Caco-2 (cell line): ENCODE data around the gene GRB10. TPM values are rescaled to one million over a fixed set of nuclear protein-coding genes. Genes with fewer than 3 reads are reported as not detected.

Experiments
- BruUV-seq: library from RNA; stranded (reverse); fragments of 400-500 nt; replicated peaks from 2 replicates; lab custom pipeline; 2021; lab: Mats Ljungman, UMichigan
- CTCF ChIA-PET: fragments of 300-600 bp; sonication (Branson Sonifier 250); formaldehyde crosslinking; loops from one replicate; lab custom pipeline; 2022; ENCODE audit warnings: antibody characterized with exemption; lab: Charles Lee
- POLR2A ChIA-PET: fragments of 300-600 bp; sonication (Branson Sonifier 250); formaldehyde crosslinking; loops from one replicate; lab custom pipeline; 2022; ENCODE audit warnings: antibody characterized with exemption; lab: Charles Lee
- DNase-seq, 2 experiments: peaks; one replicate each; pipeline versions ENCODE4 v3.0.0 to v3.0.0-alpha.2; 2020 to 2022
- H3K27me3 ChIP-seq: replicated peaks from 2 replicates; pipeline ENCODE4 v1.6.0; 2011; ENCODE audit warnings: low read length; ENCODE audit not compliant: control insufficient read depth, insufficient read depth
- H3K36me3 ChIP-seq: 2 replicates; pipeline ENCODE4 v1.5.1; 2011; ENCODE audit warnings: low read length; ENCODE audit not compliant: control insufficient read depth, insufficient read depth
- H3K4me1 ChIP-seq: fragments of 250-450 bp; sonication (Bioruptor Pico); 2 replicates; pipeline ENCODE4 v1.5.1; 2020; ENCODE audit warnings: mild to moderate bottlenecking
- H3K4me3 ChIP-seq: 2 replicates; pipeline ENCODE4 v1.5.1; 2011; ENCODE audit warnings: low read depth, mild to moderate bottlenecking, control low read depth, low read length
- H3K9me3 ChIP-seq: fragments of 250-450 bp; sonication (Bioruptor Pico); 2 replicates; pipeline ENCODE4 v1.5.1; 2020; ENCODE audit warnings: mild to moderate bottlenecking, moderate library complexity
- H3K27ac Mint-ChIP-seq: one replicate; pipeline ENCODE4 v1.8.0; 2022; ENCODE audit warnings: mixed read lengths; ENCODE audit not compliant: unreplicated experiment
- H3K27me3 Mint-ChIP-seq: one replicate; pipeline ENCODE4 v1.8.0; 2022; ENCODE audit warnings: mixed read lengths; ENCODE audit not compliant: insufficient read depth, unreplicated experiment
- H3K36me3 Mint-ChIP-seq: one replicate; pipeline ENCODE4 v1.8.0; 2022; ENCODE audit warnings: mild to moderate bottlenecking, mixed read lengths; ENCODE audit not compliant: insufficient read depth, unreplicated experiment
- H3K4me1 Mint-ChIP-seq: one replicate; pipeline ENCODE4 v1.8.0; 2022; ENCODE audit warnings: low read depth, mixed read lengths; ENCODE audit not compliant: unreplicated experiment
- H3K4me3 Mint-ChIP-seq: one replicate; pipeline ENCODE4 v1.8.0; 2022; ENCODE audit warnings: mild to moderate bottlenecking, moderate library complexity, mixed read lengths; ENCODE audit not compliant: unreplicated experiment
- H3K9me3 Mint-ChIP-seq: one replicate; pipeline ENCODE4 v1.8.0; 2022; ENCODE audit warnings: mixed read lengths; ENCODE audit not compliant: unreplicated experiment
- CTCF ChIP-seq, 2 experiments: fragments of 200-600 bp in 1 of 2; IDR thresholded peaks; 1 replicate in 1 of 2; 2 replicates in 1 of 2; pipeline versions ENCODE4 v1.5.1 to v1.8.0; 2011 to 2022; ENCODE audit warnings: antibody characterized with exemption in 1 of 2, control low read depth in 1 of 2, inconsistent platforms in 1 of 2, low read depth in 1 of 2, low read length in 1 of 2, mild to moderate bottlenecking in 1 of 2, moderate library complexity in 1 of 2; ENCODE audit not compliant: insufficient read depth in 1 of 2, severe bottlenecking in 1 of 2, unreplicated experiment in 1 of 2
- intact Hi-C: fragments of 100-400 bp; cut with micrococcal nuclease; formaldehyde crosslinking; loops from one replicate; pipeline ENCODE4 v1.10.0; 2022; ENCODE audit not compliant: unreplicated experiment
- total RNA-seq: library from RNA; stranded (reverse); gene quantifications from 2 replicates; pipeline ENCODE4 v1.2.3, GENCODE V29; 2022

The GRB10 gene
- total RNA-seq, 1 experiment from 2014 or later = 79.3 TPM

GRCh38 chr7:50567715-50568261, 214.9 kb downstream of the GRB10 start:
- no peak for DNase-seq
- Histone ChIP-seq H3K4me3 (no peak overlapping the region), H3K36me3 (no peaks in the 10 kb centered on the region), H3K4me1 (peaks cover 10% of the 10 kb centered on the region), H3K27me3 (no peaks in the 10 kb centered on the region), H3K9me3 (peaks cover 3% of the 10 kb centered on the region; the same call in 1 of the 2 replicates)
- no peaks in the 10 kb centered on the region for H3K27me3 Mint-ChIP-seq
- peaks cover 23% of the 10 kb centered on the region for H3K4me1 Mint-ChIP-seq
- peaks cover 10% of the 10 kb centered on the region for H3K9me3 Mint-ChIP-seq
- ChIA-PET CTCF (no interaction called here), POLR2A (no interaction called here)
- no peak overlapping the region for H3K4me3 Mint-ChIP-seq
- intact Hi-C loops = loop anchor here (10.0 kb wide), 1 partner anchor 1037 kb away; no protein-coding TSS in a partner anchor
- H3K27ac Mint-ChIP-seq = peak overlapping the region; percentile 94
- no TSS peak for BruUV-seq
- TF ChIP-seq CTCF (IDR thresholded peaks at IDR 0.05; ENCODE audit: insufficient read depth in 1 of 2, low read depth in 1 of 2, low read length in 1 of 2, severe bottlenecking in 1 of 2, unreplicated experiment in 1 of 2) = no peak
- peaks cover 13% of the 10 kb centered on the region for H3K36me3 Mint-ChIP-seq

GRCh38 chr7:50565977-50566376, 216.7 kb downstream of the GRB10 start:
- H3K27me3 Mint-ChIP-seq = no peaks in the 10 kb centered on the region
- intact Hi-C loops = loop anchor here (1.0 to 10.0 kb wide), 4 partner anchors 15 to 1039 kb away; no protein-coding TSS in a partner anchor
- Histone ChIP-seq H3K27me3 (no peaks in the 10 kb centered on the region), H3K4me1 (peaks cover 12% of the 10 kb centered on the region), H3K36me3 (no peaks in the 10 kb centered on the region), H3K4me3 (peak overlapping the region; percentile 58), H3K9me3 (0 out of 2 replicates have a peak, but pooled peaks cover 3% of the 10 kb centered on the region)
- H3K27ac Mint-ChIP-seq = peak overlapping the region; percentile 94
- peaks cover 13% of the 10 kb centered on the region for H3K36me3 Mint-ChIP-seq
- ChIA-PET POLR2A (interaction anchor here (0.6 to 2.0 kb wide), 7 partner anchors 9 to 116 kb away, joined by 3 to 9 read pairs (median 4); partner anchors contain the start of gene FIGNL1), CTCF (interaction anchor here (0.6 to 1.4 kb wide), 5 partner anchors 10 to 66 kb away, joined by 3 to 4 read pairs (median 3); no protein-coding TSS in a partner anchor)
- peak overlapping the region; percentile 92 for H3K4me3 Mint-ChIP-seq
- peak in 1 of 2 experiments; percentile 49 for DNase-seq
- no peak for TF ChIP-seq CTCF (IDR thresholded peaks at IDR 0.05; ENCODE audit: insufficient read depth in 1 of 2, low read depth in 1 of 2, low read length in 1 of 2, severe bottlenecking in 1 of 2, unreplicated experiment in 1 of 2)
- H3K4me1 Mint-ChIP-seq = peaks cover 30% of the 10 kb centered on the region
- BruUV-seq = no TSS peak
- peaks cover 10% of the 10 kb centered on the region for H3K9me3 Mint-ChIP-seq

GRCh38 chr7:50565559-50565916, 217.2 kb downstream of the GRB10 start:
- POLR2A ChIA-PET = interaction anchor here (0.6 to 2.0 kb wide), 8 partner anchors 9 to 116 kb away, joined by 3 to 9 read pairs (median 4); partner anchors contain the start of gene FIGNL1
- Mint-ChIP-seq H3K36me3 (peaks cover 16% of the 10 kb centered on the region), H3K9me3 (peaks cover 5% of the 10 kb centered on the region), H3K4me1 (peaks cover 30% of the 10 kb centered on the region), H3K27ac (peak overlapping the region; percentile 94), H3K27me3 (no peaks in the 10 kb centered on the region), H3K4me3 (peak overlapping the region; percentile 92)
- intact Hi-C loops = loop anchor here (1.0 to 10.0 kb wide), 4 partner anchors 15 to 1039 kb away; no protein-coding TSS in a partner anchor
- 0 out of 2 replicates have a peak, but pooled peaks cover 3% of the 10 kb centered on the region for H3K9me3 ChIP-seq
- no peak for DNase-seq
- peaks cover 15% of the 10 kb centered on the region for H3K4me1 ChIP-seq
- no peak for TF ChIP-seq CTCF (IDR thresholded peaks at IDR 0.05; ENCODE audit: insufficient read depth in 1 of 2, low read depth in 1 of 2, low read length in 1 of 2, severe bottlenecking in 1 of 2, unreplicated experiment in 1 of 2)
- no TSS peak for BruUV-seq
- CTCF ChIA-PET = interaction anchor here (0.6 to 1.4 kb wide), 6 partner anchors 10 to 97 kb away, joined by 3 to 4 read pairs (median 3); no protein-coding TSS in a partner anchor
- peak overlapping the region; percentile 58 for H3K4me3 ChIP-seq
- no peaks in the 10 kb centered on the region for H3K36me3 ChIP-seq
- H3K27me3 ChIP-seq = no peaks in the 10 kb centered on the region
